Measurements from ENCODE around the gene FOXL3.

The FOXL3 gene

GRCh38 chr7:298375-298702 is 8.4 kb downstream of the FOXL3 start:
- H3K4me3 ChIP-seq (ENCODE audit: low read depth, low read length): no peak overlapping the region
- in situ Hi-C loops (cut with HindIII; ENCODE audit: low sequenced_read_pairs): no loop called here
- no peak for TF ChIP-seq CTCF (IDR thresholded peaks at IDR 0.05; ENCODE audit: low read depth, low read length, missing control alignments)
- DNase-seq (ENCODE audit: low read depth): no peak

- H3K4me3 ChIP-seq (ENCODE audit: low read depth, low read length): no peak overlapping the region
- no peak for TF ChIP-seq CTCF (IDR thresholded peaks at IDR 0.05; ENCODE audit: low read depth, low read length, missing control alignments)
- in situ Hi-C loops (cut with HindIII; ENCODE audit: low sequenced_read_pairs): no loop called here
- no peak for DNase-seq (ENCODE audit: low read depth)
These were observed 8.8 kb downstream of the FOXL3 start for GRCh38 chr7:298743-299142.

- no peak for DNase-seq (ENCODE audit: low read depth)
- no peak for TF ChIP-seq CTCF (IDR thresholded peaks at IDR 0.05; ENCODE audit: low read depth, low read length, missing control alignments)
- no peak overlapping the region for H3K4me3 ChIP-seq (ENCODE audit: low read depth, low read length)
- in situ Hi-C loops (cut with HindIII; ENCODE audit: low sequenced_read_pairs): no loop called here
These were observed 9.2 kb downstream of the FOXL3 start for GRCh38 chr7:299169-299568.

GRCh38 chr7:299628-300027 is 9.7 kb downstream of the FOXL3 start:
- H3K4me3 ChIP-seq (ENCODE audit: low read depth, low read length): no peak overlapping the region
- no peak for DNase-seq (ENCODE audit: low read depth)
- in situ Hi-C loops (cut with HindIII; ENCODE audit: low sequenced_read_pairs): no loop called here
- no peak for TF ChIP-seq CTCF (IDR thresholded peaks at IDR 0.05; ENCODE audit: low read depth, low read length, missing control alignments)

GRCh38 chr7:300048-300447 is 10.1 kb downstream of the FOXL3 start:
- no peak for DNase-seq (ENCODE audit: low read depth)
- H3K4me3 ChIP-seq (ENCODE audit: low read depth, low read length): no peak overlapping the region
- in situ Hi-C loops (cut with HindIII; ENCODE audit: low sequenced_read_pairs): no loop called here
- TF ChIP-seq CTCF (IDR thresholded peaks at IDR 0.05; ENCODE audit: low read depth, low read length, missing control alignments): no peak

GRCh38 chr7:300546-301290 is 10.7 kb downstream of the FOXL3 start:
- no peak for TF ChIP-seq CTCF (IDR thresholded peaks at IDR 0.05; ENCODE audit: low read depth, low read length, missing control alignments)
- no peak overlapping the region for H3K4me3 ChIP-seq (ENCODE audit: low read depth, low read length)
- in situ Hi-C loops (cut with HindIII; ENCODE audit: low sequenced_read_pairs): no loop called here
- no peak for DNase-seq (ENCODE audit: low read depth)
